Kidney (tissue), 14 donors: ENCODE data around the gene ADCY10. TPM values are rescaled to one million over a fixed set of nuclear protein-coding genes. Genes with fewer than 3 reads are reported as not detected.

ENCODE experiments used
- DNase-seq, 5 donors: peaks; one replicate each; pipeline ENCODE4 v3.0.0-alpha.2; 2013 to 2020
- FAIRE-seq: peaks from 2 replicates; lab custom pipeline; 2012; peaks lifted over from hg19 to GRCh38; lab: Jason Lieb, UNC
- H3K27ac ChIP-seq, 2 donors: one replicate each; pipeline ENCODE4 v1.7.0; 2013; ENCODE audit warnings: low read depth in 2 of 2, low read length in 2 of 2, inconsistent platforms in 1 of 2
- H3K27me3 ChIP-seq: one replicate; pipeline ENCODE4 v1.7.1; 2013; ENCODE audit warnings: low read length, inconsistent platforms; ENCODE audit not compliant: control insufficient read depth, insufficient read depth
- H3K36me3 ChIP-seq, 3 donors: one replicate each; pipeline versions ENCODE4 v1.7.0 to v1.7.1; 2013; ENCODE audit warnings: low read length in 3 of 3, control low read depth in 1 of 3, inconsistent platforms in 1 of 3; ENCODE audit not compliant: insufficient read depth in 3 of 3, control insufficient read depth in 2 of 3
- H3K4me1 ChIP-seq, 3 donors: one replicate each; pipeline versions ENCODE4 v1.7.0 to v1.7.1; 2013; ENCODE audit warnings: low read length in 3 of 3, inconsistent platforms in 1 of 3, low read depth in 1 of 3; ENCODE audit not compliant: control insufficient read depth in 2 of 3, insufficient read depth in 2 of 3
- H3K4me3 ChIP-seq, 3 donors: one replicate each; pipeline versions ENCODE4 v1.7.0 to v1.8.1; 2013; ENCODE audit warnings: low read length in 3 of 3, control low read depth in 1 of 3, inconsistent platforms in 1 of 3
- H3K9ac ChIP-seq, 3 donors: one replicate each; pipeline versions ENCODE4 v1.7.0 to v1.7.1; 2013; ENCODE audit warnings: low read length in 3 of 3, control low read depth in 1 of 3, inconsistent platforms in 1 of 3
- H3K9me3 ChIP-seq, 3 donors: one replicate each; pipeline versions ENCODE4 v1.7.0 to v1.7.1; 2013; ENCODE audit warnings: low read length in 3 of 3, control low read depth in 1 of 3, inconsistent platforms in 1 of 3; ENCODE audit not compliant: control insufficient read depth in 2 of 3, insufficient read depth in 1 of 3
- CTCF ChIP-seq: IDR thresholded peaks from 3 replicates; pipeline ENCODE4 v1.5.1; 2012; ENCODE audit warnings: mild to moderate bottlenecking, moderate library complexity, borderline replicate concordance; ENCODE audit not compliant: insufficient read depth; ENCODE audit errors: extremely low read depth
- intact Hi-C: fragments of 100-400 bp; cut with DNase I; formaldehyde crosslinking; loops from one replicate; pipeline ENCODE4 v1.11.1; 2022
- polyA plus RNA-seq: library from polyadenylated mRNA; stranded (reverse); fragments of 350-450 nt; fragmentation: Illumina TruSeq; extraction: RNeasy Lipid Tissue Mini Kit (QIAGEN cat#74804); gene quantifications from one replicate; pipeline ENCODE4 v1.2.3, GENCODE V29; 2014; ENCODE audit warnings: low read depth, low replicate concordance; ENCODE audit not compliant: insufficient read depth
- total RNA-seq: library from RNA; stranded (reverse); fragmentation: NEBNext Ultra II Directional; extraction: Animal tissue kit (Norgen Biotek cat#: 25700); gene quantifications from one replicate; pipeline ENCODE4 v1.2.1, GENCODE V29; 2021
- donor health status: control.
- donor health status: control.
- donor health status: control.
- donor health status: control.
- donor health status: control.
- donor health status: DM: yes; HTN: yes; CAD: no.
- donor health status: Normal renal cell carcinoma (clear cell type).

Gene ADCY10
- total and polyA plus RNA-seq, 2 donors from 2014 or later: 0.22 to 0.28 TPM

DNA sequence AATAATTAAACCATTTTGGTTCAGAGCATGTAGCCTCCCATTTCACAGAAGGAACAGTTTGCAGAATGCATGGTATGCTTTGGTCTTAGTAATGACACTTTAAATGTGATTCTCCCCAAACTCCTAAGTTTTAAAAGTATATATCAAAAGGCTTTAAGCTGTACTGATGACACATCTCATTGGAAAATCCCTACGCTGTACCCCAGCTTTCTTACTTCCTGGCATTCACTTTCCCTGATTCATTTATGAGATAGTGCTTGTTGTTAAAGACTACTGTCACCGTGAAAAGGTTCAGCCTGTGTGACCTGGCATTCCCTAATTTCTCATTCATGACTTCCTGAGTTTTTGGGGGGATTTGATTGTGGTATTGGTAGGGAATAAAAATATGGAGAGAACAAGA is 138.8 kb downstream of the ADCY10 start:
- no peak for DNase-seq
- FAIRE-seq: no peak
- no peaks in the 10 kb centered on the region for H3K27me3 ChIP-seq
- TF ChIP-seq CTCF: no peak
- H3K27ac ChIP-seq: no peak overlapping the region
- H3K9ac ChIP-seq: no peak overlapping the region
- H3K4me1 ChIP-seq: no peaks in the 10 kb centered on the region
- no peak overlapping the region for H3K4me3 ChIP-seq
- peaks cover 3 to 16% (median 7%) of the 10 kb centered on the region in 3 donors for H3K36me3 ChIP-seq
- intact Hi-C loops: no loop called here
- H3K9me3 ChIP-seq: no peaks in the 10 kb centered on the region

- Histone ChIP-seq H3K27ac (no peak overlapping the region), H3K27me3 (no peaks in the 10 kb centered on the region), H3K9ac (no peak overlapping the region), H3K9me3 (no peaks in the 10 kb centered on the region), H3K36me3 (peaks cover 3 to 17% (median 7%) of the 10 kb centered on the region in 3 donors), H3K4me3 (no peak overlapping the region), H3K4me1 (no peaks in the 10 kb centered on the region)
- no peak for FAIRE-seq
- DNase-seq: no peak
- intact Hi-C loops: no loop called here
- no peak for TF ChIP-seq CTCF
These were observed 139.2 kb downstream of the ADCY10 start for GRCh38 chr1:167774710-167775109.

GRCh38 chr1:167773516-167773915 is 140.4 kb downstream of the ADCY10 start:
- H3K36me3 ChIP-seq: peaks cover 3 to 24% (median 9%) of the 10 kb centered on the region in 3 donors
- no peak for DNase-seq
- no peaks in the 10 kb centered on the region for H3K27me3 ChIP-seq
- TF ChIP-seq CTCF: no peak
- intact Hi-C loops: no loop called here
- H3K27ac ChIP-seq: no peak overlapping the region
- H3K9me3 ChIP-seq: no peaks in the 10 kb centered on the region
- H3K4me1 ChIP-seq: no peaks in the 10 kb centered on the region
- no peak for FAIRE-seq
- no peak overlapping the region for H3K4me3 ChIP-seq
- no peak overlapping the region for H3K9ac ChIP-seq

- intact Hi-C loops: no loop called here
- Histone ChIP-seq H3K36me3 (peaks cover 3 to 20% (median 7%) of the 10 kb centered on the region in 3 donors), H3K4me1 (no peaks in the 10 kb centered on the region), H3K9me3 (no peaks in the 10 kb centered on the region), H3K9ac (no peak overlapping the region), H3K27me3 (no peaks in the 10 kb centered on the region), H3K4me3 (no peak overlapping the region), H3K27ac (no peak overlapping the region)
- FAIRE-seq (no peak), DNase-seq (no peak)
- no peak for TF ChIP-seq CTCF
These were observed 141.5 kb downstream of the ADCY10 start for GRCh38 chr1:167772436-167772835.
